HL-60/S4 treated with retinoic acid at 250 ng/mL for 4 days and 3 days (cell line): ENCODE data around the gene ZNF678.
"Not testable (repeated sequence)": the region's sequence is repeated elsewhere in the genome, so short reads cannot be mapped to it uniquely, and the experiment has no call there.

ENCODE experiments used
- in situ Hi-C: fragments of 300-500 bp; cut with MboI; formaldehyde crosslinking; loops from 2 replicates; pipeline ENCODE4 v1.7.0; 2022; ENCODE audit warnings: low sequenced_read_pairs

The ZNF678 gene

GRCh38 chr1:227596222-227596621 lies 32.9 kb downstream of the ZNF678 start:
- in situ Hi-C loops, result not testable (repeated sequence)

- in situ Hi-C loops, result no loop called here
These were observed 40.0 kb downstream of the ZNF678 start for GRCh38 chr1:227603327-227603726.

GRCh38 chr1:227604446-227604845 lies 41.1 kb downstream of the ZNF678 start:
- in situ Hi-C loops, result no loop called here

GRCh38 chr1:227606271-227606670 lies 42.9 kb downstream of the ZNF678 start:
- in situ Hi-C loops, result not testable (repeated sequence)

GRCh38 chr1:227607336-227607898 lies 44.1 kb downstream of the ZNF678 start:
- in situ Hi-C loops, result no loop called here

GRCh38 chr1:227612658-227613057 lies 49.3 kb downstream of the ZNF678 start:
- in situ Hi-C loops, result no loop called here

GRCh38 chr1:227613526-227613925 lies 50.2 kb downstream of the ZNF678 start:
- in situ Hi-C loops, result no loop called here

GRCh38 chr1:227621211-227621610 lies 57.9 kb downstream of the ZNF678 start:
- in situ Hi-C loops, result no loop called here

- in situ Hi-C loops, result no loop called here
These were observed 59.6 kb downstream of the ZNF678 start for GRCh38 chr1:227622739-227623475.

- in situ Hi-C loops, result no loop called here
These were observed 69.0 kb downstream of the ZNF678 start for GRCh38 chr1:227632325-227632724.

- in situ Hi-C loops, result no loop called here
These were observed 72.2 kb downstream of the ZNF678 start for GRCh38 chr1:227635596-227635995.

- in situ Hi-C loops, result no loop called here
These were observed 91.1 kb downstream of the ZNF678 start for GRCh38 chr1:227654431-227654830.

GRCh38 chr1:227654858-227655752 lies 91.7 kb downstream of the ZNF678 start:
- in situ Hi-C loops, result no loop called here

- in situ Hi-C loops, result no loop called here
These were observed 98.1 kb downstream of the ZNF678 start for GRCh38 chr1:227661495-227661894.

- in situ Hi-C loops, result no loop called here
These were observed 99.6 kb downstream of the ZNF678 start for GRCh38 chr1:227662933-227663332.

GRCh38 chr1:227666286-227666685 lies 102.9 kb downstream of the ZNF678 start:
- in situ Hi-C loops, result no loop called here

- in situ Hi-C loops, result no loop called here
These were observed 110.1 kb downstream of the ZNF678 start for GRCh38 chr1:227673441-227673840.

GRCh38 chr1:227685807-227686206 lies 122.5 kb downstream of the ZNF678 start:
- in situ Hi-C loops, result no loop called here

GRCh38 chr1:227697321-227697864 lies 134.0 kb downstream of the ZNF678 start:
- in situ Hi-C loops, result no loop called here

- in situ Hi-C loops, result not testable (repeated sequence)
These were observed 138.3 kb downstream of the ZNF678 start for GRCh38 chr1:227701631-227702030.

GRCh38 chr1:227707846-227708245 lies 144.5 kb downstream of the ZNF678 start:
- in situ Hi-C loops, result no loop called here
